ENCODE measurements around the gene LRRN1. TPM values are rescaled to one million over a fixed set of nuclear protein-coding genes. Genes with fewer than 3 reads are reported as not detected.

Gene LRRN1
- 10 to 100 TPM; 11.0 to 58.4 TPM for total RNA-seq

DNA sequence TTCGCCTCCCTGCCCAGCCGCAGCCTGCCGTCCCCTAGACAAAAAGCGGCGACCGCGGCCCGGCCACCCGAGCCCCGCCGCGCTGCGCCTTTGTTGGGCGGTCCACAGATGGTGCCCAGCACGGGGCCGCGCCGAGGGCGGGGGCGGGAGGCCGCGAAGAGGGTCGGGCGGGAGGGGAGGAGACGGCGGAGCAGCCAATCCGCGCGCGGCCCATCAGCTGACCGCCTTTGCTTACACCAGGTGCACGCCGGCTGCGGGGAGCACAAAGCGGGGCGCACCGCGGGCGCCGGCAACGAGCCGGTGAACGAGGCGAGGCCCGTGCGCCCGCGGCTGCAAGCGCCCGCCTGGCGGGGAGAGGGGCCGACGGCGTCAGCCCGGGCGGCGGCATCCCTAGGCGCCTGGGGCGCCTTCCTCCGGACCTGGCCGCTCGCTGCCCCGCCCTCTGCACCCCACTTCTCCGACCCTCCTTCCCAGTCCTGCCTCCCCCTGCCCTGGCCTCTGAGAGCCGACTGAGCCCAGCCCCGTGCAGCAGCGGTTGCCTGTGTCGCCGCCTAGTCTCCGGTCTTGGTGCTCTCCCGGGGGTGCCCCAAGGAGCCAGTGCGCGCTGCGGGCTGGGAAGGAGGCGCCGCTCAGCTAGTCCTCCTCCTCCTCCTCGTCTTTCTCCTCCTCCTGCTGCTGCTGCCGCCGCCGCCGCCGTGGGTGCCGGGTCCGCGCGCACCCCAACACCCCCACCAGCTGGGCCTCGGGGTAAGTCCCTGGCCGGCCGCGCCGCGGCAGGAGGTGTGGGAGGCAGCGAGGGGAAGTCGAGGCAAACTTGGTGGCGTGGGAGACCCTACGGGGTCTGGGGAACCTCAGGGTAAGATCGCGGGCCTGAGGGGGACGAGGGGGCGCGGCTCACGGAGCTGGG is at the start of gene LRRN1:
TSS of gene LRRN1 (plus strand) at position 259 of the 907 bp plus-strand sequence. CDS start 45,211 bp downstream, outside the sequence.
- Histone ChIP-seq H3K9me3 (no peaks in the 10 kb centered on the region), H3K36me3 (no peaks in the 10 kb centered on the region), H3K4me3 (peak within 1 kb of the TSS; percentile 49 to 52), H3K27me3 (replicated peaks; ENCODE audit: insufficient read depth) (no peaks in the 10 kb centered on the region), H3K27ac (peak within 1 kb of the TSS; percentile 55 to 75), H3K4me1 (replicated peaks) (no peaks in the 10 kb centered on the region)
- 1% methylated on average over 53 of the region's 102 CpGs for WGBS
- TF ChIP-seq POLR2AphosphoS5 (IDR thresholded peaks at IDR 0.05), result peak; percentile 28
- TF ChIP-seq POLR2A (IDR thresholded peaks at IDR 0.05), result peak; percentile 83
- no peak for TF ChIP-seq CTCF (IDR thresholded peaks at IDR 0.05)
- intact Hi-C loops (cut with DNase I), result no loop called here
- peak; percentile 72 for DNase-seq (ENCODE audit: low spot score)

DNA sequence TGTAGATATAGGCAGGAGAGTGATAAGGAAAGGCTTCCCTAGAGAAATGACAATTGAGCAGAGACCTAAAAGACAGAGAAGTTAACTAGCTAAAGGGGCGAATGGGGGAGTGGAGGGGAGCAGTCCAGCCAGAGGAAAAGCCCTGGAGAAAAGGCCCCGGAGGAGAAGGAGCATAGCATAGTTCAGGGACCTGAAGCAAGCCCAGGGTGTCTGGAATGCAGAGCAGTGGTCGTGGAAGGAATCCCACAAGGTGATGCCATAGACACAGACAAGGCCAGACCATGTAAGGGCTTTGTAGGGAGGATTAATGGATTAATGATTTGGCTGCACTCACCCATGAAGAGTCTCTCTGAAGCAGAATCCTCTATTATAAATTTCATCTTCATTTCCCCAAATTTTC is 45.8 kb upstream of the LRRN1 start:
- 55% methylated on average over 3 of the region's 3 CpGs for WGBS
- TF ChIP-seq CTCF (IDR thresholded peaks at IDR 0.05) (no peak), POLR2AphosphoS5 (IDR thresholded peaks at IDR 0.05) (no peak), POLR2A (IDR thresholded peaks at IDR 0.05) (no peak)
- no peaks in the 10 kb centered on the region for H3K36me3 ChIP-seq
- H3K9me3 ChIP-seq, result no peaks in the 10 kb centered on the region
- no peak overlapping the region for H3K27ac ChIP-seq
- no peak for DNase-seq (ENCODE audit: low spot score)
- no peaks in the 10 kb centered on the region for H3K4me1 ChIP-seq (replicated peaks)
- H3K4me3 ChIP-seq, result no peak overlapping the region
- intact Hi-C loops (cut with DNase I), result no loop called here
- no peaks in the 10 kb centered on the region for H3K27me3 ChIP-seq (replicated peaks; ENCODE audit: insufficient read depth)

DNA sequence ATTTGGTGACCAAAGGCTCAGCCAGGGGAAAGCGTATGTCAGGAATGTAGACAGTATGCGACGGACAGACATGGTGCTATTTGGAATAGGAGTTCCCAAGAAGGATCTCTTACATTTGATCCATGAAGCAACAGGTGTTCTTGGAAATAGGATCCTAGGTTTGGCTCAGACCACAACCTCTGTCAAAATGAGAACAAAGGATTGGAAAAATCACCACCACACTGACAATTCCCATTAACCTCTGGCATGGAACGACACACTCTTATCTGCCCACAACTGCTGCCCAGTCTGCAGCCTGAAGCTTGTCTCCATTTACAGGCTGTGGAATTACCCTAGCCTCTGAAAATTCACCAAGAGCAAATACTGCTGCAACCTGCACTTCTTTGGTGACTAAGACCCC is 33.6 kb upstream of the LRRN1 start:
- H3K4me3 ChIP-seq, result no peak overlapping the region
- intact Hi-C loops (cut with DNase I), result no loop called here
- H3K36me3 ChIP-seq, result no peaks in the 10 kb centered on the region
- DNase-seq (ENCODE audit: low spot score), result no peak
- WGBS, result 73% methylated on average over 4 of the region's 4 CpGs
- H3K27ac ChIP-seq, result no peak overlapping the region
- no peaks in the 10 kb centered on the region for H3K4me1 ChIP-seq (replicated peaks)
- TF ChIP-seq POLR2A (IDR thresholded peaks at IDR 0.05), result no peak
- H3K27me3 ChIP-seq (replicated peaks; ENCODE audit: insufficient read depth), result no peaks in the 10 kb centered on the region
- no peaks in the 10 kb centered on the region for H3K9me3 ChIP-seq

- no peak overlapping the region for H3K27ac ChIP-seq
- H3K9me3 ChIP-seq, result no peaks in the 10 kb centered on the region
- no peak overlapping the region for H3K4me3 ChIP-seq
- TF ChIP-seq POLR2A (IDR thresholded peaks at IDR 0.05), result no peak
- TF ChIP-seq CTCF (IDR thresholded peaks at IDR 0.05), result no peak
- no peak for TF ChIP-seq POLR2AphosphoS5 (IDR thresholded peaks at IDR 0.05)
- 83% methylated on average over 1 of the region's 1 CpG for WGBS
- intact Hi-C loops (cut with DNase I), result no loop called here
- no peaks in the 10 kb centered on the region for H3K27me3 ChIP-seq (replicated peaks; ENCODE audit: insufficient read depth)
- no peaks in the 10 kb centered on the region for H3K4me1 ChIP-seq (replicated peaks)
- DNase-seq (ENCODE audit: low spot score), result no peak
- H3K36me3 ChIP-seq, result no peaks in the 10 kb centered on the region
Observed at GRCh38 chr3:3766140-3766539, 33.1 kb upstream of the LRRN1 start.

- no peak overlapping the region for H3K4me3 ChIP-seq
- TF ChIP-seq CTCF (IDR thresholded peaks at IDR 0.05) (no peak), POLR2A (IDR thresholded peaks at IDR 0.05) (no peak), POLR2AphosphoS5 (IDR thresholded peaks at IDR 0.05) (no peak)
- intact Hi-C loops (cut with DNase I), result no loop called here
- no peak for DNase-seq (ENCODE audit: low spot score)
- H3K27me3 ChIP-seq (replicated peaks; ENCODE audit: insufficient read depth), result no peaks in the 10 kb centered on the region
- H3K4me1 ChIP-seq (replicated peaks), result no peaks in the 10 kb centered on the region
- H3K36me3 ChIP-seq, result no peaks in the 10 kb centered on the region
- H3K27ac ChIP-seq, result no peak overlapping the region
- no peaks in the 10 kb centered on the region for H3K9me3 ChIP-seq
- WGBS, result 76% methylated on average over 3 of the region's 3 CpGs
Observed at GRCh38 chr3:3771094-3771493, 28.1 kb upstream of the LRRN1 start.
